Progenitor cell of endocrine pancreas (in vitro differentiated cells): ENCODE measurements around the gene THSD7A. TPM values are rescaled to one million over a fixed set of nuclear protein-coding genes. Genes with fewer than 3 reads are reported as not detected.

ENCODE experiments used
- DNase-seq: peaks from one replicate; pipeline ENCODE4 v3.0.0; 2021; ENCODE audit warnings: low spot score; ENCODE audit not compliant: unreplicated experiment
- H3K27ac Mint-ChIP-seq: 2 replicates; pipeline ENCODE4 v1.8.0; 2021; ENCODE audit warnings: mild to moderate bottlenecking, moderate library complexity, mixed read lengths
- H3K27me3 Mint-ChIP-seq: 2 replicates; pipeline ENCODE4 v1.8.0; 2021; ENCODE audit warnings: mixed read lengths
- H3K36me3 Mint-ChIP-seq: 2 replicates; pipeline ENCODE4 v1.8.0; 2022; ENCODE audit warnings: mixed read lengths; ENCODE audit not compliant: insufficient read depth
- H3K4me1 Mint-ChIP-seq: 2 replicates; pipeline ENCODE4 v1.8.0; 2021; ENCODE audit warnings: low read depth, mixed read lengths
- H3K4me3 Mint-ChIP-seq: 2 replicates; pipeline ENCODE4 v1.8.0; 2021; ENCODE audit warnings: low read depth, mild to moderate bottlenecking, moderate library complexity, mixed read lengths
- H3K9me3 Mint-ChIP-seq: 2 replicates; pipeline ENCODE4 v1.8.0; 2021; ENCODE audit warnings: low read depth, mixed read lengths
- CTCF ChIP-seq: fragments of 200-600 bp; sonication (generic); IDR thresholded peaks from one replicate; pipeline ENCODE4 v1.5.0; 2021; ENCODE audit warnings: antibody characterized with exemption, mild to moderate bottlenecking; ENCODE audit not compliant: unreplicated experiment
- total RNA-seq: library from RNA; stranded (reverse); gene quantifications from 2 replicates; pipeline ENCODE4 v1.2.1, GENCODE V29; 2021

Gene THSD7A
- total RNA-seq, 1 donor from 2014 or later = 4.7 TPM

- no peak overlapping the region for H3K4me3 Mint-ChIP-seq
- H3K9me3 Mint-ChIP-seq = no peaks in the 10 kb centered on the region
- TF ChIP-seq CTCF = no peak
- H3K36me3 Mint-ChIP-seq = no peaks in the 10 kb centered on the region
- peaks cover 3% of the 10 kb centered on the region for H3K27me3 Mint-ChIP-seq
- DNase-seq = no peak
- no peak overlapping the region for H3K27ac Mint-ChIP-seq
- H3K4me1 Mint-ChIP-seq = peaks cover 21% of the 10 kb centered on the region
Observed at GRCh38 chr7:11473807-11474424, 358.1 kb downstream of the THSD7A start.

- peaks cover 21% of the 10 kb centered on the region for H3K4me1 Mint-ChIP-seq
- H3K4me3 Mint-ChIP-seq = no peak overlapping the region
- no peaks in the 10 kb centered on the region for H3K36me3 Mint-ChIP-seq
- no peak for TF ChIP-seq CTCF
- no peak overlapping the region for H3K27ac Mint-ChIP-seq
- no peak for DNase-seq
- H3K27me3 Mint-ChIP-seq = peaks cover 3% of the 10 kb centered on the region
- no peaks in the 10 kb centered on the region for H3K9me3 Mint-ChIP-seq
Observed at GRCh38 chr7:11473220-11473619, 358.8 kb downstream of the THSD7A start.

DNA sequence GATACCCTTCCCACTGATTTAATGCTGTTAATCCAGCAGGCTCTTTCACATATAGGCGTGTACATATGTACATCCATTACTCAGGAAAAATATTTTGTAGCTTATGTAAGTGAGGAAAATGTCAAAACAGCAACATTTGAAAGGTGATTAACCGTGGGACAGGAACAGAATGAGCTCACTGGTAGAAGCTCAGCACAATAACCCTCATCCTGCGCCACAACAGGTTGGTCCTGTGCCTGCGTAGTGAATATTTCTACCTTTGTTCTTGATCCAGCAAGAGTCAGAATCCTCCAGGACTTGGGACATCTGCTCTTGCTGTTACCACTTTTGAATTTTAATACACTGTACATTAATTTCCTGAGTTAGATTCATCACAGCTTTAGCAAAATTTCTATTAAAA lies 359.4 kb downstream of the THSD7A start:
- H3K4me1 Mint-ChIP-seq = peaks cover 21% of the 10 kb centered on the region
- no peak for TF ChIP-seq CTCF
- no peak for DNase-seq
- H3K27me3 Mint-ChIP-seq = peaks cover 3% of the 10 kb centered on the region
- no peaks in the 10 kb centered on the region for H3K36me3 Mint-ChIP-seq
- H3K9me3 Mint-ChIP-seq = no peaks in the 10 kb centered on the region
- no peak overlapping the region for H3K27ac Mint-ChIP-seq
- H3K4me3 Mint-ChIP-seq = no peak overlapping the region

- Mint-ChIP-seq H3K4me1 (peaks cover 21% of the 10 kb centered on the region), H3K27me3 (peaks cover 7% of the 10 kb centered on the region), H3K4me3 (no peak overlapping the region), H3K27ac (no peak overlapping the region), H3K36me3 (no peaks in the 10 kb centered on the region), H3K9me3 (no peaks in the 10 kb centered on the region)
- no peak for DNase-seq
- TF ChIP-seq CTCF = no peak
Observed at GRCh38 chr7:11471255-11471654, 360.7 kb downstream of the THSD7A start.

- Mint-ChIP-seq H3K4me3 (no peak overlapping the region), H3K36me3 (no peaks in the 10 kb centered on the region), H3K27me3 (peaks cover 7% of the 10 kb centered on the region), H3K9me3 (no peaks in the 10 kb centered on the region), H3K4me1 (peaks cover 11% of the 10 kb centered on the region), H3K27ac (no peak overlapping the region)
- DNase-seq = no peak
- no peak for TF ChIP-seq CTCF
Observed at GRCh38 chr7:11469028-11469745, 362.8 kb downstream of the THSD7A start.
